HG03097 (cell line): ENCODE data around the gene NFIC.
"Not testable (repeated sequence)": the region's sequence is repeated elsewhere in the genome, so short reads cannot be mapped to it uniquely, and the experiment has no call there.

Source experiments
- ATAC-seq: cut with Tn5 transposase; IDR thresholded peaks from one replicate; pipeline ENCODE4 v1.9.1; 2021; ENCODE audit not compliant: unreplicated experiment, low FRiP score

NFIC gene

GRCh38 chr19:3505598-3506383 is 139.4 kb downstream of the NFIC start, which contains the start of gene FZR1:
Gene FZR1 (plus strand): TSS chr19:3506311. CDS start chr19:3522990, 16,679 bp downstream.
- ATAC-seq: peak; percentile 86

GRCh38 chr19:3506384-3507340 is 140.3 kb downstream of the NFIC start:
- peak; percentile 28 for ATAC-seq

GRCh38 chr19:3507371-3508120 is 141.2 kb downstream of the NFIC start:
- no peak for ATAC-seq

GRCh38 chr19:3508121-3508661 is 141.8 kb downstream of the NFIC start:
- not testable (repeated sequence) for ATAC-seq

- no peak for ATAC-seq
These were observed 142.6 kb downstream of the NFIC start for GRCh38 chr19:3508771-3509535.

DNA sequence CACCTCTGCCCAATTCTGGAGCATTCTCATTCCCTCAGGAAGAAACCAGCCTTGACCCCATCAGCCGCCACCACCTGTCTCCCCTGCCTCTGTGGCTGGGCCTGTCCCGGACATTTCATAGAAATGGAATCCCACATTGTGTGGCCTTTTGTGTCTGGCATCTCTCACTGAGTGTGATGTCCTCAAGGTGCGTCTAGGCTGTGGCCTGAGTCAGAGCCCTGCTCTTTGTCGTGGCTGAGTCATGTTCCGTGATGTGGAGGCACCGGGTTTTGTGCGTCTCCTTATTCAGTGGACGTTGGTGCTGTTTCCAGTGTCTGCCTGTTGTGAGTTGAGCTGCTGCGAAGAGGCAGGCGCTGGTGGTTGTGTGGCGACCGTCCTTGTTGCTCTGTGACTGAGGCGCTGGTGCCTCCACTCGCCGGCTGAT is 143.2 kb downstream of the NFIC start:
- no peak for ATAC-seq

- ATAC-seq: no peak
These were observed 144.3 kb downstream of the NFIC start for GRCh38 chr19:3510727-3511126.

DNA sequence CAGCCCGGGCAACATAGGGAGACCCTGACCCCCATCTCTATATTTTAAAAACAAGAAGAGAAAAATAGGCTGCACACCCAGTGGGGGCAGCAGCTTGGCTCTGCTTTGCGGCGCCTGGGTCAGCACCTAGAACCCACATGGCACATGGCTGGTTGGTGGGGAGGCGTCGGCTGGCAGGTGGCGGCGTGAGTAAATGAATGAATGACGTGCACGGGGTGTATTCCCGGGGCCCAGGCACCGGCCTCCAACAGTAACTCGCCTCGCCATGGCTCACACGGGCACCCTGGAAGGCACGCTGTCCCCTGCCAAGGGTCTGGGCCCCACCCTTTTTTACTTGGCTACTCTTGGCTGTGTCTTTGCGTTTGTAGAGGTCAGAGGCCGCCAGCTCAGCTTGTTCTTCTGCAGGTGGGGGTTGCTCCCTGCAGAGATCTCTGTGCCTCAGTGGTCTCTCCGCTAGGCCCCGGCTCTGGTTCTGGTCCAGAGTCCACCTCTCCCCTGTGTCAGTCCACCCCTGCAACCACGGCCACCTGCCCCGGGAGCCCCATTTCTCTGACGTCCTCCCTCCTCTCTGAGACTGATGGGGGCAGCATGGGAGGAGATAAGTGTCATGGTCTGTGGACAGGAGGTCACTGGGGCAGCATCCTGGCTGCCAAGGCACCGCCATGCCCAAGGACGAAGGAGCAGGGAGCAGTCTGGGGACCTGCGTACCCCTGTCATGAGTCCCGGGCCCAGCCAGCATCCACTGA is 145.3 kb downstream of the NFIC start:
- ATAC-seq: no peak

DNA sequence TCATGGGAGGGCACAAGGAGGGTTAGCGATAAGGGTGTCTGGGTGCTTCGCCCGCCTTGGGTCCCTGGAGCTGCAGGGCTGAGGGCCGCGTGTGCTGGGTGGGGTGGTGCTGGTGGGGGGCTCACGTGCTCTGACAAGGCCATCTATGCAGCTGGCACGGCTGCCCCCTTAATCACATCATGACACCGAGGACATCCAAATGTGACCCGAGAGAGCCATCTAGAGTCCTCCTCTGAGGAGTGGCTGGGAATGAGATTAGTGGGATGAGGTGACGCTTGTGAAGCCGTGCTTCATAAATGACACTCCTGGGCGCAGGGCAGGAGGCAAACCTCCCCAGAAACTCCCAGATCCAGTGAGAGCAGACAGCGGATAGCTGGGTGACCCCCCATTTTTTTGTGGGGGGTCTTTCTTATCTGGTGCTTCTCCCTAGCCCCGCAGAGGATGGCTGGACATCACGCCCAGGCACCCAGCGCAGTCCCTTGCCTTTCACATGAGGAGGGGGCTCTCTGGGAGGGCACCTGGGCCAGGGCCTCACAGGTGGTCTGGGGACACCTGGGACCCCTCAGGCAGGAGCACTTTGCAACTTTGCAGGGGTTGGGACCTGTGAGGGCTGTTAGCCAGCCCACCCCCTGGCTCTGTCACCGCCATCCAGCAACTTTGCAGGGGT is 146.3 kb downstream of the NFIC start:
- ATAC-seq: no peak

GRCh38 chr19:3513229-3514140 is 147.1 kb downstream of the NFIC start:
- ATAC-seq: no peak

DNA sequence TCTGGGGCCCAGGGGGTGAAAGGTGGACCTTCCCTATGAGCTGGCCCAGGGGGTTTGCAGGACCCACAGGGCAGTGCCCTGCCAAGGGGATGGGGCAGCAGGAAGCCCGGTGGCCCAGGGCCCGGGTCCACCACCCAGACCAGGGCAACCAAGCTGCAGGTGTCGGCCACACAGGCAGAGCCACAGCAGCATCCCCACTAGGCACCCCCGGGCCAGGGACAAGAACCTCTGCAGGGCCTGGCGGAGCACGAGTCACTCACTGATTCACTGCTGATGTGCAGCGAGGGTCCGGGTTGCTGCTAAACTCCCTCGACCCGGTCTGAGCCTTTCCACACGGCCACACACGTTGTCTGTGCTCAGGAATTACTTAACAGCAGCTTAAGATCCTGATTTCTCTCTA is 148.5 kb downstream of the NFIC start:
- no peak for ATAC-seq

- no peak for ATAC-seq
These were observed 149.6 kb downstream of the NFIC start for GRCh38 chr19:3515891-3516422.

DNA sequence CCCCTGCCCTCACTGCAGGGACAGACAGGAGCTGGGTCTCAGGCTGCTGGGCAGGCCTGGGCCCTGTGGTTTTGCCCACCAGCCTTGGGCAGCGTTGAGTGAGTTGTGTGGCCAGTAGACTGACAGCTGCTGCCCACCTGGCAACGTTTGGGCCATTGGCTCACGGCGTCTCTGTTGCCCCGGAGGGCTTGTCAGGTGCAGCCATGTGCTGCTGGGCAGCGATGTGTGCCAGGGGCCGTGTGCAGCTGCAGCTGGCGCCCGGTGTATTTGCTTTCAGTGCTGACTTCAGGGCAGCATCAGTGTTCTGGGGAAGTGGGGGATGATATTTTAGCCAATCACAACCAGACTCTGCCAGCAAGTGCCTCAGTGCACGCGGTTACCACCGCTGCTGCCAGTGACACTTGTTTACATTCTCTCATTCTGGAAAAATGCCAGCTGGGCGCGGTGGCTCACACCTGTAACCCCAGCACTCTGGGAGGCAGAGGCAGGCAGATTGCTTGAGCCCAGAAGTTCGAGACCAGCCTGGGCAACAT is 150.4 kb downstream of the NFIC start:
- ATAC-seq: no peak

- no peak for ATAC-seq
These were observed 151.3 kb downstream of the NFIC start for GRCh38 chr19:3517638-3518037.

- no peak for ATAC-seq
These were observed 151.9 kb downstream of the NFIC start for GRCh38 chr19:3518255-3518654.

DNA sequence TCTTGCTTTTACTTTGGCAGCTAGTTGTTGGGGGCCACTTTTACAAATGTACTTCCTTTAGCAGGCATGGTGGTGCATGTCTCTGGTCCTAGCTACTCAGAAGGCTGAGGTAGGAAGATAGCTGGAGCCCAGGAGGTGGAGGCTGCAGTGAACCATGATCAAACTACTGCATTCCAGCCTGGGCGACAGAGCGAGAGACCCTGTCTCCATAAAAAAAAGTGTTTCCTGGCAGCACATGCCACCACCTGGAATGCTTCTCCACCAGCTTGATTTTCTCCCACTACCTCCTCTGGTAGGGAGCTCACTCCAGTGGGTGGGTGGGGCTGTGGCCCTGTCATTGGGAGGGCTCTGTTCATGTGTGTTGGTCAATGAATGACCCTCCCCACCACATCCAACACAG is 152.3 kb downstream of the NFIC start:
- no peak for ATAC-seq
